SHP77 (cell line): ENCODE data around the gene TMEM143.
A peak's percentile ranks its signal among the peaks of the same experiment; 100 is the strongest.
"Not testable (repeated sequence)": the region's sequence is repeated elsewhere in the genome, so short reads cannot be mapped to it uniquely, and the experiment has no call there.

Source experiments
- DNase-seq, 2 experiments: peaks; one replicate each; lab custom pipeline; 2025; lab: John Stamatoyannopoulos, UW

TMEM143 gene

DNA sequence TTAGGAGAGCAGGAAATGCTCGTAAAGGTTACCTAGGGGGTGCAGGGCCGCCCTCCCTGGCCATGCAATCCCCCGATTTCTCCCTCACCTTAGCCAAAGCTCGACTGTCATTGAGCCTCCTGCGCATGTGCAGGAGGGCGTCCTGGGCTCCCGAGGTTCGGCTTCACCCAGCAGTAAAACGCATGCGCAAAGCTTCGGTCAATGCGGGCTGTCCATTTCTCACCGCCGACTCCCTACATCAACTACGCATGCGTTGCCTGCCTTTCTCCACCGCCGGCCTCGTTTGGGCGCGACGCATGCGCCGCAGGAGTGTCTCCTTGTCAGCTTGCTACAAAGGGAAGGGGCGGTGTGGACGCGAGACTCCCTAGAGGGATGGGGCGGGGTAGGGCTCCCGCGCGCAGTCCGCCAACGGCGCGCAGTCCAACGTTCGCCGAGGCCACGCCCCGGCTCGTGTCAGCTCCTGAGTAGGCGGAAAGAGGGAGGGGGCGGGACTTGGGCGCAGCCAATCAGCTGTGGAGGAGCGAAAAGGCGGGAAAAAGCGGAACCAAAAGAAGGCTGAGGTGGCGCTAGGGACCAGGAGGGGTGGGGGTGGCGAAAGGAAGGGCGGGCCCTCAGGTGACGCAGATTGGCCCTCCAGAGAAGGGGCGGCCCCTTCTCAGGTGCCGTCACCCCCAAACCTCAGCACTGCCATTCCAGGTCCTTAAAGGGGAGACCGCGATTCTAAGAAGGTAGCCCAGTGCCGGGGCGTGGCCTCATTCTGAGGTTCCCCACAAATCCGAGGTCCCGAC lies at the start of gene TMEM143, which contains the start of gene SYNGR4:
Gene TMEM143 (minus strand): TSS at position 131 of the 788 bp plus-strand sequence. CDS start 20 bp downstream, at position 111.
Gene SYNGR4 (plus strand): TSS at position 558 of the 788 bp plus-strand sequence. CDS start 1,476 bp downstream, outside the sequence.
- DNase-seq = peak; percentile 99

DNA sequence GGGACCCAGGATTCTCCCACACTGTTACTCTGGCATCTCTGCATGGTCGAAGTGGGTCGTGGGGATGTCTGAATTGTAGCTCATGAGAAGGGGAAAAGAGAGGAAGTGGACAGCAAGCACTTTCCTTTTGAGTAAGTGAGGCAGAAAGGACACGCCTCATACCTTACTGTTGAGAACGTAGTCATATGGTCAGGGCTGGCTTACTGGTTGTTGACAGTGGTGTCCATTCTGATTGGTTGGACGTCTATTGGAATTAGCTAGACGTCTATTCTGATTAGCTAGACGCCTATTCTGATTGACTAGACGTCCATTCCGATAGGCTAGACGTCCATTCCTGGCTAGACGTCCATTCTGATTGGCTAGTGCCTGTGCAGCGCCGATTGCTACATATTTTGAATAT lies 42.1 kb upstream of the TMEM143 start:
- DNase-seq = no peak

DNA sequence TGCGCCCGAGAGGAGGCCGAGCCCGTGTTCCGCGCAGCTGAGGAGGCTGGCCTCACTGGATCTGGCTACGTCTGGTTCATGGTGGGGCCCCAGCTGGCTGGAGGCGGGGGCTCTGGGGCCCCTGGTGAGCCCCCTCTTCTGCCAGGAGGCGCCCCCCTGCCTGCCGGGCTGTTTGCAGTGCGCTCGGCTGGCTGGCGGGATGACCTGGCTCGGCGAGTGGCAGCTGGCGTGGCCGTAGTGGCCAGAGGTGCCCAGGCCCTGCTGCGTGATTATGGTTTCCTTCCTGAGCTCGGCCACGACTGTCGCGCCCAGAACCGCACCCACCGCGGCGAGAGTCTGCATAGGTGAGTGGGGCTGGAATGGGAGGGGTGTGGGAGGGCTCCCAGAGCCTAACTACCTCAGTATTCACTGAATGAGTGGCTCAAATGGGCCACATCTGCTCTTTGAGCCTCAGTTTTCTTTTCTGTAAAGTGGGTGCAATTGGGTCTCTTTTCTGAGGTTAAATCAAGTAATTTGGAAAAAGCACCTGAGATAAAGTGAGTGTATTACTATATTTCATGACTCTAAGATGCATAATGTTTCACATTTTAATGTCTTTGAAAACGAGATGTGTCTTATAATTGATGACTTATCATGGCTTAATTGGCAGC lies 41.4 kb upstream of the TMEM143 start:
- DNase-seq = no peak

DNA sequence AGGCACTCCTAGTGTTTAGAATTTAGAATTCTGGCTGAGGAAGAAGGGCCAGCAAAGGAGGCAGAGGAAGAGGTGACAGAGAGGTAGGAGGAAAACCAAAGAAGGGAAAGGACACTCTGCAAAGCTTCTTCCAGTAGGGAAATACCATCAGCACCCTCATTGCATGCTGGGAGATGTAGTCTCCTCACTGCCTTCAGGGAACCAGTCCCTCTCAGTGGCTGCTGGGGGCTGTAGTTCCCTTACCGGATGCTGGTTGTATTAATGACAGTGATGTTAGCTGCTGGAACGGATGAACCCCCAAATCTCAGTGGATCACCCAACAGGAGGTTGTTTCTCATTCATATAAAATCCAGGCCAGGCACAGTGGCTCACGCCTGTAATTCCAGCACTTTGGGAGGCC lies 39.9 kb upstream of the TMEM143 start:
- DNase-seq = peak; percentile 30 to 32

DNA sequence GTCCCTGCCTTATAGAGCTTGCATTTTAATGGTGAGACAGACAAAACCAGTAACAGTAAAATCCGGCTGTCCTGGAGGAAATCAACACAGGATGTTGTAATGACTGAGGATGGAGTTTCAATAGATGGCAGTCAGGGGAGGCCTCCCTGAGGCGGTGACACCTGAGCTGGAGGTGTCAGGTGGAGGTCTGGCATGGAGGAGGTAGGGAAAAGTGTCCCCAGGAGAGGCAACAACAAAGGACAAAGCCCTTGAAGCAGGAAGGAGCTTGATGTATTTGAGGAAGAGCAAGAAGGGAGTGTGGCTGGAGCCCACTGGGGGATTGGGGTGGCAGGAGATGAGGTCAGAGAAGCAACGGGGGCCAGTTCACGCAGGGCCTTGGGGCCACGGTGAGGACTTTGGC lies 37.5 kb upstream of the TMEM143 start:
- DNase-seq = no peak

DNA sequence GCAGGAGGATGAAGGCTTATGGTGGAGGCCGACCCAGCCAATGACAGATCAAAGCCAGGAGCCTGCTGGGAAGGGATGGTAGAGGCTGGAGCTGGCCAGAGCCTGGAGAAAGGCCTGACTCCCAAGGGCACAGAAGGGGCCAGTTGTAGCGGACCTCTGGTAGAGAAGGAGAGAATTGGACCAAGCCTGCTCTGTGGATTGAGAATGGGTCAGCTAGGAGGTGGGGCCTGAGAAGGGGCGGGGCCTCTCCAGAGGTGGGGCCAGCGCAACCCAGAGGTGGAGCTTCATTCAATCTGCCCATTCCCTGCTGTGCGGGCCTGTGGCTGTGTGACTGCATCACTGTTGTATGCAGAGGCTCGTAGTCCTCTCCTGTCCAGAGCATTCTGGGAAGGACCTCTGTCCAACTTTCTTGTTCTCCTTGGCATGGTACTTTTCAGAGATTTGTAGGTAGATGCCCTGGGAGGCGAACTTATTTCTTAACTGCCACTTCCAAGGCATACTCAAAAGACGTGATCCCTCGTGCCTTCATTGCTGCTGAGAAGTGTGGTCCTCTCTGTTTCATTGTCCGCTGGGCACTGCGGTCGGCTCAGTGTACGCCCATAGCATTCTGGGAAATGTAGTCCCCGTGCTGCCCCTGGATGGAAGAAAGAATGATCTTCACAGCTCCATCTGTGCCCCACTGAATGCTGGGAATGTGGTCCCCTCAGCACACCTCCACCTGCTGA lies 36.4 kb upstream of the TMEM143 start:
- peak; percentile 56 to 68 for DNase-seq

DNA sequence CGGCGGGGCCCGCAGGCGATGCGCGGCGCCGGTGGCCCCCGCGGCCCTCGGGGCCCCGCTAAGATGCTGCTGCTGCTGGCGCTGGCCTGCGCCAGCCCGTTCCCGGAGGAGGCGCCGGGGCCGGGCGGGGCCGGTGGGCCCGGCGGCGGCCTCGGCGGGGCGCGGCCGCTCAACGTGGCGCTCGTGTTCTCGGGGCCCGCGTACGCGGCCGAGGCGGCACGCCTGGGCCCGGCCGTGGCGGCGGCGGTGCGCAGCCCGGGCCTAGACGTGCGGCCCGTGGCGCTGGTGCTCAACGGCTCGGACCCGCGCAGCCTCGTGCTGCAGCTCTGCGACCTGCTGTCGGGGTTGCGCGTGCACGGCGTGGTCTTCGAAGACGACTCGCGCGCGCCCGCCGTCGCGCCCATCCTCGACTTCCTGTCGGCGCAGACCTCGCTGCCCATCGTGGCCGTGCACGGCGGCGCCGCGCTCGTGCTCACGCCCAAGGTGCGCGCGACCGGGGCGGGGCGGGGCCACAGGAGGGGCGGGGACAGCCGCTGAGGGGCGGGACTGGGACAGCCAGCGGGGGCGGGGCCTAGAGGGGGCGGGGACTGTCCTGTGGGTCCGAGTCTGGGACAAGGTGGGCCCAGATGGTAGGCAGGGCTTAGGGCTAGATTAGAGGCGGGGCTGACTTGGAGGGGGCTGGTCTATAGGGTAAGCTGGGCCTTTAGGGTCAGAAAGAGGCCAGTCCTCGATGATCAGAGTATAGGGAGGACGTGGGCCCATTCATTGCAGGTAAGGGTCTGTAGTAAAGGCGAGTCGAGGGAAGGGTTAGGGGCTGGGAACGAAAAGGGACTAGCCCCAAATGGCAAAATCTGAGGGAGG lies 34.9 kb upstream of the TMEM143 start:
- peak; percentile 95 to 97 for DNase-seq

DNA sequence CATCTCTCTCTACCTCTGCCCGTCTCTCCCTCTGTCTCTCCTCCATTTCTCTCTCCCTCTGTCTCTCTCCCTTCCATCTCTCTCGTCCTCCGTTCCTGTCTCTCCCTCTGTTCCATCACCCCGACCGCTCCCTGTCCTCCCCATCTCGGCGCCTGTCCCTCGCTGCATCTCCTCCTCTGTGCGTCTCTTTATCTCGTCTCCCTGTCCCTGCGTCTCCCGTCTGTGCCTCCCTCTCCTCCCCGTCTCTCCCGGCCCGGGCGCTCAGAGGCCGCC lies 34.3 kb upstream of the TMEM143 start:
- DNase-seq = peak in 1 of 2 experiments; percentile 41

DNA sequence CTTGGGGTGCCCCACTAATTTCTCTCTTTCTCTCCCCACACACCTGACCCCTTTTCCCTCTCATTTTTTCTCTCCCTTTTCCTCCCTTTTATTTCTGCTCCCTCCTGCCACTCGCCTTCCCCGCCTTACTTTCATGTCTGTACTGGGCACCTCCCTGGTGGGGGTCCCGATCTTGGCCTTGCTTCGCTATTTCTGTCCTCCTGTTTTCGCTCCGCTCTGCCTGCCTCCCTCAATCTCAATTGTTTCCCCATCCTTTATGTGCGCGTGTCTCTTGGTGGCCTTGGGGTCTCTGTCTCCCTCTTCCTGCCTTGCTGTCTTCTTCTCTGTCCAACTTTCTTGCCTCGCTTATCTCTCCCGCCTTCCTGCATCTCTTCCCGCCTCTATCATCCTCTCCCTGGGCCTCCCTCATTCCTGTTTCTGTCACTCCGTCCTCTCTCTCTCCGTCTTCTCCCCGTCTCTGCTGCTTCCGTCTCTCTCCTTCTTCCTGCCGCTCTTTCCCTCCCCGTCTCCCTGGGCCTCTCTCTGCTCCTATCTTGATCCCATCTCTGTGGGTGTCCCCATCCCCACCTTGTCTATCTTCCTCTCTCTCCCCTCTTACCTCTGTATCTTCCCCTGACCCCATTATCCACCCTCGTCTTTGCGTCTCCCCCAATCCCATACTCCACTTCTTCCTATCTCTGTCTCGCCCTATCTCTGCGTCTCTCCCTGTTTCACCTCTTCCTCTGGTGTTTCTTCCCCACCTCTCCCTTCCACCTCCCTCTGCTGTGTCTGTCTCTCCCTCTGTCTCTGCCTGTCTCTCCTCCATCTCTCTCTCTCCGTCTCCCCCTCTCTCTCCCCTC lies 33.7 kb upstream of the TMEM143 start:
- DNase-seq = no peak

DNA sequence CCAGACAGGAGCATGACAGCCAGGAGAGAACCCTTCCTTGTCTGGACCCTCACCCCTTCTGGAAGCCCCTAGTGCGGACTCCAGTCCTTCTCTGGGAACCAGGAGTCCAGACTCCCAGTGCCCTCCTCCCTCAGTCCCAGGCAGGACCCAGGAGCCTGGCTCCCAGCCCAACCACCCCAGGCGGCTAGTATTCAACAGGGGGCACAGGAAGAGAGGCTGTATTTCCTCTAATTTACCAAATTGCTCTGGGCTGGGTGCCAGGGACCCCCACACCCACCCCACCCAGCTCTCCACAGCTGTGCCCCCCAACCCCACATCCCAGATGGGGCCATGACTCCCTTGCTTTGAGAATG lies 33.1 kb upstream of the TMEM143 start:
- DNase-seq = no peak

DNA sequence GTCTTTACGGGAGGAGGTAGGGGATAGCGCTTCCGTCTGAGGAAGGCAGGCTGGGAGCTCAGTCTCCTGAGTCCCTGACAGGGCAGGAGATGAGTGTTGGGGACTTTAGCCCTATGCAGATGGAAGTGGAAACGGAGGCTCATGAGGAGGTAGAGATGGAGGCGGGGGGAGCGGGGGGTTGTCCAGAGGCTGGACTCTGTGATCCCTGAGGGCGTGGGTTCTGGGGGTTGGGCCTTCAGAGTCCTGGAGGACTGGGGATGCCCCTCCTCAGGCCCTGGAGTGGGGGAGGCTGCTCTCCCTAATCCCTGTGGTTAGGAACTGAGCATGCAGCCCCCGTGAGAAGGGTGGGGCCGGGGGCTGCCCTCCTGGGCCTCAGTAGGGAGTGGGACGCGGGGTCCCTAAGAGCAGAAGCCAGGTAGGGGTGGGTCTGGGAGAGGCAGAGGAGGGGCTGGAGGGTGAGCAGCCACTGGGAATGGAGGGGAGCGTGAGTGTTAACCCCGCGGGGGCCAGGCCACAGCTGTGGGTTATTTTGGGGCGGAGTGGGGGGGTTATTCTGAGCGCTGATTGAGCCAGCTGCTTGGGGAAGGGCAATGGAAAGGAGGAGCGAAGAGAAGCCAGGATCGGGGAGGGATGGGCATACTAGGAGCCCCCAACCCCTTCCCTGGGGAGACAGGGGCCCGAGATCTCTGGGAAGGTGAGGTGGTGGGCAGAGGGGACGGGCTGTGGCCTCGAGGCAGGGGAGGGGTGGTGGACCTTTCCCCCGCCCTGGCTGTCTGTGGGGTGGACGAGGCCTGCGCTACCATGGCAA lies 32.5 kb upstream of the TMEM143 start:
- DNase-seq = no peak

DNA sequence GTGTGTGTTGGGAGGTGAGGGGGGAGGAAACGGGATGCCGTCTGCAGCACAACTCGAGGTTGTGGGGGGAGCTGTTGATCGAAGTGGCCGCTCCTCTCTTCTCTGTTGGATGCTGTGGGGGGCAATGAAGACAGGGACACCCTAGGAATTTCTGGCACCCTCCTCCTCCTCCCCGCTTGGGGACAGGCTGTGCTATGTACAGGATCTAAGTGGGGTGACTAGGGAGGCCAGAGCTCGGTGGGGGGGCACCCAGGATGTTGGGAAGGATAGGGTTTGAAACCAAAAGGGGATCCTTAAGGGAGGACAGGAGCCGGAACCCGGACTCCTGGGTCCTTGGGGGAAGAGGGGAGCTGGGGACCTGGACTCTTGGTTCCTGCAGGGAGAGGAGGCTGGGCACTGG lies 31.8 kb upstream of the TMEM143 start:
- no peak for DNase-seq

DNA sequence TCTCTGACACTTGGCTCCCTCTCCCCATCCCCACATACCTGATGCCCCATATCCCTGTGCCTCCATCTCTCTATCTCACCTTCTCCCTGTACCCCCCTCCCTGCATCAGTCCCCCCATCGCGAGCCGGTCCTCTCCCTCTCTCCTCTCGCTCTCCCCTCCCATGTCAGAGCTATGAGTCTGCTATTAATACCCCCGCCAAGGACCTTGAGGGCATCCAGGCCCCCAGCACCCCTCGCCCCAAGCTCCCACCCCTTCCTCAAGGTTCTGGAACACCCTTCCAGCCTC lies 31.4 kb upstream of the TMEM143 start:
- DNase-seq = no peak

DNA sequence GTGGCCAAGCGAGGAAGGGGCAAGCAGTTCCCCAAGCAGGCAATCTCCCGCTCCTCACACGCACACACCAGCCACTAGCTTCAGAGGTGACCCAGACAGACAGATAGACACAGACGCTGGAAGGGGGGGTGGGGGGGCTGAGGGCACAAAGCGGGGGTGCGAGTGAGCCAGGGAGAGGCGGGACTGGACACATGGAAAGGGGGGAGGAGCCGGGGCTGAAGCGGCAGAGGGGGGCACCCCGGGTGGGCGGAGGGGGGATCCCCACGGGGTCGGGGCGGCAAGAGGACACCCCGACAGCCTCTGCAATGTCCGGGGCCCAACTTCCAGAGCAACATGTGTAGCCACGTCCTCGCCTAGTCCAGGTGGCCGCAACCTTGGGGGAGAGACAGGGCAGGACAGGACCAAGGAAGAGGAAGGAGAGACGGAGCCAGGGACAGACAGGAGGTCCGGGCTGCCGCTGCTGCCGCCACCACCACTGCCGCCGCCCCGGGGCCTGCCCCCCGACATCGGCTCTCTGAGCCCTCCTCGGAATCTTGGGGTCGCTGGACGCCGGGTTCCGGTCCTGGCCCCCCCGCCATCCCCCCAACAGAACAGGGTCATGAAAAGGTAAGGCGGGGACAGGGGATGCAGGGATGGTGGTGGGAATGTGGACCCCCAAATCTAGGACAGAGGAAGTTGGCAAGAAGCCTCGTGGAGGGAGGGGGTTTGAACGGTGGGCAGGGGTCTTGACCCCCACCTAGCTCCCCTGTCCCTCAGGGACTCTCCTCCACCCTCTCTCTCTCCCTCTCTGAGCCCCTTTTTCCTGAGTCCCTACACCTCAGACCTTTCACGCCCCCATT lies 30.8 kb upstream of the TMEM143 start:
- no peak for DNase-seq

DNA sequence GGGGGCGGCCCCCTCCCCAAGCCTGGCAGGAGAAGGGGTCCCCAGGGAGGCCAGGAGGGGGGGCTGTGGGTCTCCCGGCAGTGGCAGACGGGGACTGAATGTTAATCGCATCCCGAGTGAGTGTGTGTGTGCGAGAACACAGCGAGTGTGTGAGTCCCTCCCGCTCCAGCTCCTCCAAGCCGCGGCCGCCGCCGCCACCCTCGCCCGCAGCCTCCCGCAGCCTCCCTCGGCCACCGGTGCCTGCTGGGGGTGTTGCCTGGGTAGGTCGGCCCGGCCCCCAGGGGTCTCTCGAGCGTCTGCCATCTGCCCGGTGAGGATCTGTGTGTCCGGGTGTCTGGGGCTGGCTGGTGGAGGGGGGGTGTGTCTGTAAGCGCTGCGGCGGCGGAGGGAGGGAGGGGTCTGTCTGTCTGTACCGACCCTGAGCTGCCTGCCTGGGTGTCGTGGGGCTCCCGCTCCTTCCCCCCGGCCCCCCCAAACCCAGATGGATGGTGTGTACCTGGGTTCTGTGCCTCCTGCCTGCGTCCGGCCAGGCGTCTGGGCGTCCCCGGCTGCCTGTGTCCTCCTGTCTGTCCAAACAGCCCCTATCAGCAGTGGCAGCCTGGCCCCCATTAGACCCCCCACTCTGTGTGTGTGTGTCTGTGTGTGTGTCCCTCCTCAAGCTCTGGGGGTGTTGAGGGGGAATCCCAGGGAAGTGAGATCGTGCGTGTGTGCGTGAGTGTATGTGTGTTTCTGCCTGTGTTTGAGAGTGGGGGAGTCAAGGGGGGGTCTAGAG lies 30.0 kb upstream of the TMEM143 start, which contains the start of gene GRIN2D:
Gene GRIN2D (plus strand): TSS at position 110 of the 772 bp plus-strand sequence. CDS start 4,725 bp downstream, outside the sequence.
- DNase-seq = peak; percentile 24 to 33

DNA sequence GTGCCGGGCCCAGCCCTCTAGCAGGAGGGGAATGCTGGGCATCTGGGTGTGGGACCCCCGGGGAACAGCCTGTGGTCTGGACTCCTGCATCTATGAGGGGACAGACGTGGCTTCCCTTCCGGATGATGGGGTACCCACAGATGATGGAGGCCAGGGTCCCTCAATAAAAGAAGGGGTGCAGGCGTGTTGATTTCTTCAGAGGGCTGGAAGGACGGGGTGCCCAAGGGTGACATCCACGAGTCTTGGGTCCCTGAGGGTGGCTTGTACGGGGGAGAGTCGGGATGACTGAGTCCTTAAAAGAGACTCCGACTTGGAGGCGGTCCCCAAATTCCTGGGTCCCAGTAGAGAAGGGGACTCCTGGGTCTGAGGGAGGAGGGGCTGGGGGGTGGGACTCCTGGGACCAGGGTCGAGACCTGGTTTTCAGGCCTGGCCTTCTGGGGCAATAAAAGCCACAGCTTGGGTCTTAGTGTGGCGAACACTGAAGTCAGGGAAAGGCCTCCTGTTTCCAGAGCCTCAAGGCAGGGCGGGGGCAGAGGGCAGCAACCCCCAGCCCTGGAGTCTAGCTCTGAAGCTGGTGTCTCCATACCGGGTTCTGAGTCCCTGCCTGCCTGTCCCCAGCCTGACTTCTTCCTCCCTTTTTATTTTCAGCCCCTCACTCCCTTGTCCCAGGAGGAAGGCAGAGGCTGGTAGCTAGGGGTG lies 29.3 kb upstream of the TMEM143 start:
- no peak for DNase-seq

DNA sequence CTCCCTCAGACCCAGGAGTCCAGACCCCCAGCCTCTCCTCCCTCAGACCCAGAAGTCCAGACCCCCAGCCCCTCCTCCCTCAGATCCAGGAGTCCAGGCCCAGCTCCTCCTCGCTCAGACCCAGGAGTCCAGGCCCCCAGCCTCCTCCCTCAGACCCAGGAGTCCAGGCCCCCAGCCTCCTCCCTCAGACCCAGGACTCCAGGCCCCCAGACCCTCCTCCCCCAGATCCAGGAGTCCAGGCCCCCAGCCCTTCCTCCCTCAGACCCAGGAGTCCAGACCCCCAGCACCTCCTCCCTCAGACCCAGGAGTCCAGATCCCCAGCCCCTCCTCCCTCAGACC lies 28.2 kb upstream of the TMEM143 start:
- not testable (repeated sequence) for DNase-seq
